Progenitor cell of endocrine pancreas (in vitro differentiated cells): ENCODE results near the gene STK24. TPM values are rescaled to one million over a fixed set of nuclear protein-coding genes. Genes with fewer than 3 reads are reported as not detected.

ENCODE experiments used
- DNase-seq: peaks from one replicate; pipeline ENCODE4 v3.0.0; 2021; ENCODE audit warnings: low spot score; ENCODE audit not compliant: unreplicated experiment
- H3K27ac Mint-ChIP-seq: 2 replicates; pipeline ENCODE4 v1.8.0; 2021; ENCODE audit warnings: mild to moderate bottlenecking, moderate library complexity, mixed read lengths
- H3K27me3 Mint-ChIP-seq: 2 replicates; pipeline ENCODE4 v1.8.0; 2021; ENCODE audit warnings: mixed read lengths
- H3K36me3 Mint-ChIP-seq: 2 replicates; pipeline ENCODE4 v1.8.0; 2022; ENCODE audit warnings: mixed read lengths; ENCODE audit not compliant: insufficient read depth
- H3K4me1 Mint-ChIP-seq: 2 replicates; pipeline ENCODE4 v1.8.0; 2021; ENCODE audit warnings: low read depth, mixed read lengths
- H3K4me3 Mint-ChIP-seq: 2 replicates; pipeline ENCODE4 v1.8.0; 2021; ENCODE audit warnings: low read depth, mild to moderate bottlenecking, moderate library complexity, mixed read lengths
- H3K9me3 Mint-ChIP-seq: 2 replicates; pipeline ENCODE4 v1.8.0; 2021; ENCODE audit warnings: low read depth, mixed read lengths
- total RNA-seq: library from RNA; stranded (reverse); gene quantifications from 2 replicates; pipeline ENCODE4 v1.2.1, GENCODE V29; 2021
- TF ChIP-seq, protein P1 (sequence below): fragments of 200-600 bp; sonication (generic); IDR thresholded peaks from one replicate; pipeline ENCODE4 v1.5.0; 2021; ENCODE audit warnings: antibody characterized with exemption, mild to moderate bottlenecking; ENCODE audit not compliant: unreplicated experiment

Gene STK24
- total RNA-seq, 1 donor from 2014 or later: 113 TPM

DNA sequence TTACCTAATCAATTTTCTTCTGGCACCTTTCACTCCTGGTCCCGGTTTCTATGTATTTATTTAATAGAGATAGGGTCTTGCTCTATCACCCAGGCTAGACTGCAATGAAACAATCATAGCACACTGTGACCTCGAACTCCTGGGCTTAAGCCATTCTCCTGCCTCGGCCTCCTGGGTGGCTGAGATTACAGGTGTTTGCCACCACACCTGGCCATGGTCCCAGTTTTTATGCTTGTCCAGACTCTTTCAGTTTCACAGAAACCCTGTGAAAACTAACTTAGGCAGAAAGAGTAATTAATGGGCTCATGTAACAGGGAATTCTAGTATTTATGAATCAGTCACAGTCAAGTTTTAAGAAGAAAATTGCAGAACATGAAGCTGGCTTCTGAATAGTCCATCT is 9.0 kb upstream of the STK24 start:
- H3K27ac Mint-ChIP-seq: peak overlapping the region; percentile 16
- no peak for DNase-seq
- no peak overlapping the region for H3K4me3 Mint-ChIP-seq
- H3K36me3 Mint-ChIP-seq: peaks cover 3% of the 10 kb centered on the region
- TF ChIP-seq, protein P1, sequence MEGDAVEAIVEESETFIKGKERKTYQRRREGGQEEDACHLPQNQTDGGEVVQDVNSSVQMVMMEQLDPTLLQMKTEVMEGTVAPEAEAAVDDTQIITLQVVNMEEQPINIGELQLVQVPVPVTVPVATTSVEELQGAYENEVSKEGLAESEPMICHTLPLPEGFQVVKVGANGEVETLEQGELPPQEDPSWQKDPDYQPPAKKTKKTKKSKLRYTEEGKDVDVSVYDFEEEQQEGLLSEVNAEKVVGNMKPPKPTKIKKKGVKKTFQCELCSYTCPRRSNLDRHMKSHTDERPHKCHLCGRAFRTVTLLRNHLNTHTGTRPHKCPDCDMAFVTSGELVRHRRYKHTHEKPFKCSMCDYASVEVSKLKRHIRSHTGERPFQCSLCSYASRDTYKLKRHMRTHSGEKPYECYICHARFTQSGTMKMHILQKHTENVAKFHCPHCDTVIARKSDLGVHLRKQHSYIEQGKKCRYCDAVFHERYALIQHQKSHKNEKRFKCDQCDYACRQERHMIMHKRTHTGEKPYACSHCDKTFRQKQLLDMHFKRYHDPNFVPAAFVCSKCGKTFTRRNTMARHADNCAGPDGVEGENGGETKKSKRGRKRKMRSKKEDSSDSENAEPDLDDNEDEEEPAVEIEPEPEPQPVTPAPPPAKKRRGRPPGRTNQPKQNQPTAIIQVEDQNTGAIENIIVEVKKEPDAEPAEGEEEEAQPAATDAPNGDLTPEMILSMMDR: no peak
- peaks cover 2% of the 10 kb centered on the region for H3K4me1 Mint-ChIP-seq
- H3K9me3 Mint-ChIP-seq: peaks cover 4% of the 10 kb centered on the region
- H3K27me3 Mint-ChIP-seq: no peaks in the 10 kb centered on the region

DNA sequence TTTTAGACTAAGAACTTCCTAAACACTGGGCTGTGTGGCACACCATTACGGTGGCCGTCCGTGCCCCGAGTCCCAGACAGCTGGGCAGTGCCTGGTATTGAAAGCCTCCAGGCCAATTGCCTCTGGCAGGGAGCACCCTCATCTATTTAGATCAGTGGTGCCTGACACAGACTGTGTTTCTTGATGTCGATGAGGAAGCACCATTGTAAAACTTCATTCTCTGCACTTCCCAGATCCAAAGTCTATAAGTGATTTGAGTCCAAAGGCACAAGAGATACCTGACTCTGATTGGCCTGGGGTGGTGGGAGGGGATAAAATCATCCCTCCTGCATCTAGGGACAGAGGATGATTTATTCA is 8.5 kb upstream of the STK24 start:
- Mint-ChIP-seq H3K27me3 (no peaks in the 10 kb centered on the region), H3K36me3 (peaks cover 3% of the 10 kb centered on the region), H3K9me3 (peaks cover 4% of the 10 kb centered on the region), H3K4me1 (peaks cover 2% of the 10 kb centered on the region), H3K27ac (no peak overlapping the region), H3K4me3 (no peak overlapping the region)
- DNase-seq: no peak
- TF ChIP-seq, protein P1: no peak

DNA sequence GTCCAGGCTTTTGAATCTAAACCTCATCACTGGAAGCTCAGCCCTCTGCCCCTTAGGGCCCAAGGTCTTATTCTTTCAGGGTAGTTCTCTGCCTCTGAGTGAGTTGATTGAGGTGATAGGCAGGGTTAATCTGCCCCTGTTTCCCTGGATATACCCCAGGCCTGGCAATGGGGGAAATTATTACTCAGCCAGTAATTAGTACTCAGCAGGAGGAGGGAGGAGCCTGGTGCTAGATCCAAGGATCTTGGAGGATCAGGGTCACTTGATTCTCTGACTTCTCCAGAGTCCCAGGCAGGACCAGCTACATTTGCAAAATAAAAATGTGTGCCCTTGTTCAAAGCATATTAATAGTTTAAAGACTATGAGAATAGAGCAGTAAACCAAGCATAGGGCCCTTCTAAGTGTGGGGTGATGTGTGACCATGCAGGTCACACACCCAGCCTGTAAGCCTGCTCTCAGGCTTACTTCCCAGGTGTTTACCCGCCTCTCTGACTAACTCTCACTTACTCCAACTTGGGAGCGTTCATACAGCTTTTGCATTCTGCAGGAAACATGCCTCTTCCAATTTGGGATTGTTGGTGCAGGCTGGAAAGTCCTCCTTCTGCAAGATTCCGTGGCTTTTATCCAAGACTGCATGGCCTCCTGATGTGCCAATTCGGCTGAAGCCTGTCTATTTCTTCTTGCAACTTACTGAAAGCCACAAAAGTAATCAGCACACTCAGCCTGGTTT is 7.9 kb upstream of the STK24 start:
- Mint-ChIP-seq H3K36me3 (peaks cover 2% of the 10 kb centered on the region), H3K9me3 (peaks cover 2% of the 10 kb centered on the region), H3K27me3 (no peaks in the 10 kb centered on the region), H3K27ac (no peak overlapping the region), H3K4me3 (no peak overlapping the region), H3K4me1 (peaks cover 4% of the 10 kb centered on the region)
- TF ChIP-seq, protein P1: no peak
- no peak for DNase-seq

DNA sequence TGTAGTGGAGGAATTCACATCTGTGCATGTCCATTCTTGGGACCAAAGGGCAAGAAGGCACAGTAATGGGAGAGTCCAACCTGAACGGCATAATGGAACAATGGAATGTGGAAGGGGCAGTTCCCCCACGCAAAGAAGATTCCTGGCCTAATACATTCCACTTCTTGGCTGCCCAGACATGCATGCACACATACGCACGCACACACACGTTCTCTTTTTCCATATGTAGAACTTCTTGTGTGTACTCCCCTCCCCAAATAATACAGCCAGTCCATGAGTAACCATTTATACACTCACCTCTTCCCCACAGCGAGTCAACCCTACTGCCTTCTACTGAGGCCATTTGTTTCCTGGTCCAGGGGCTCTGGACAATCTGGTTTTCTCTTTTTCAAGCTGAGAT is 6.0 kb upstream of the STK24 start:
- no peak overlapping the region for H3K4me3 Mint-ChIP-seq
- H3K27ac Mint-ChIP-seq: no peak overlapping the region

DNA sequence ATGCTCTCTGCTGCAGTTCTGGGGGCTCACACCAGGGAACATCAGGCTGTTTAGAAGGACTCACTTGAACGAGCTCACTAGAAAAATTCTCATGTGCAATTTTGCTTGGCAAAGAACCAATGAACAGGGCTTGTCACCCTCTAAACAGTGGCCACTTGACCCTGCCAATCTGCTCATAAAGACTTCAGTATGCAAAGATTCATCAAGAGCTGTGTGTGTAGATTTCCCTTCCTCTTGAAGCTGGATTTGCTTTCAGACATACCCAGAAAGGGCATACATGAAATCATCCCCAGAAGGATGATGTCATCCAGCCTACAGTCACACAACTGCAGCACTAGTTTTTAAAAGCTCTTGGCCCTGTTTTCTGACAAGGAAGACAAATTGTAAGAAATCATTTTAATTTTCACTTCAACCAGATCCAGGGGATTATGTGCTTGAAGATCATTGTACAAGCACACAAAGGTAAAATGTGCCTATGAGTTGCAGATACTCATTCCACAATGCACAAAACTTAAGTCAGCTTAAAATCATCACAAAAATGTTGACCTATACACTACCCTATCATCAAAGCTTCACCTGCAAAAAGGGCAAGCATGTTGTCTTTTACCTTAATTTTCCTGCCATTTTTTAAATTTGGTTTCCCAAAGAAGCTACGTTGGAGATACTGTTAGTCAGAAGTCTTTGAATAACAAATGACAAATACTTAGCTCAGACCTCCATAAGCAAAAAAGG is 5.2 kb upstream of the STK24 start:
- Mint-ChIP-seq H3K4me1 (peaks cover 15% of the 10 kb centered on the region), H3K36me3 (peaks cover 1% of the 10 kb centered on the region), H3K27ac (no peak overlapping the region), H3K4me3 (no peak overlapping the region), H3K9me3 (no peaks in the 10 kb centered on the region), H3K27me3 (no peaks in the 10 kb centered on the region)
- TF ChIP-seq, protein P1: no peak
- no peak for DNase-seq

More for the DNA sequence above, 6.0 kb upstream of the STK24 start:
- Mint-ChIP-seq H3K36me3 (peaks cover 1% of the 10 kb centered on the region), H3K4me1 (peaks cover 11% of the 10 kb centered on the region), H3K9me3 (no peaks in the 10 kb centered on the region), H3K27me3 (no peaks in the 10 kb centered on the region)
- TF ChIP-seq, protein P1: no peak
- no peak for DNase-seq
